Activated T-cell treated with anti-CD3 and anti-CD28 coated beads, Interleukin-2, amount 50 U/mL, for 4 hours (primary cell): ENCODE results near the gene AP2S1. TPM values are rescaled to one million over a fixed set of nuclear protein-coding genes. Genes with fewer than 3 reads are reported as not detected.
"Not testable (repeated sequence)": the region's sequence is repeated elsewhere in the genome, so short reads cannot be mapped to it uniquely, and the experiment has no call there.

Experiments used
- ATAC-seq, 2 donors: fragments of 200-7000 bp; cut with Tn5 transposase; one replicate each; pipeline ENCODE4 v1.10.0; 2021
- DNase-seq: peaks from one replicate; pipeline ENCODE4 v3.0.0-alpha.2; 2020
- H3K27me3 Mint-ChIP-seq: one replicate; pipeline ENCODE4 v1.8.0; 2021; ENCODE audit warnings: low read depth, mixed read lengths
- H3K36me3 Mint-ChIP-seq: one replicate; pipeline ENCODE4 v1.8.0; 2022; ENCODE audit warnings: mixed read lengths; ENCODE audit not compliant: insufficient read depth
- H3K4me1 Mint-ChIP-seq: one replicate; pipeline ENCODE4 v1.8.0; 2021; ENCODE audit warnings: low read depth, mixed read lengths
- H3K4me3 Mint-ChIP-seq: one replicate; pipeline ENCODE4 v1.8.0; 2021; ENCODE audit warnings: mild to moderate bottlenecking, moderate library complexity, mixed read lengths
- H3K9me3 Mint-ChIP-seq: one replicate; pipeline ENCODE4 v1.8.0; 2021; ENCODE audit warnings: mixed read lengths
- total RNA-seq, 3 donors: library from RNA; stranded (reverse); gene quantifications; one replicate each; pipeline ENCODE4 v1.2.1, GENCODE V29; 2021

AP2S1 gene
- total RNA-seq, 3 donors from 2014 or later: 106 to 130 (median 116) TPM

DNA sequence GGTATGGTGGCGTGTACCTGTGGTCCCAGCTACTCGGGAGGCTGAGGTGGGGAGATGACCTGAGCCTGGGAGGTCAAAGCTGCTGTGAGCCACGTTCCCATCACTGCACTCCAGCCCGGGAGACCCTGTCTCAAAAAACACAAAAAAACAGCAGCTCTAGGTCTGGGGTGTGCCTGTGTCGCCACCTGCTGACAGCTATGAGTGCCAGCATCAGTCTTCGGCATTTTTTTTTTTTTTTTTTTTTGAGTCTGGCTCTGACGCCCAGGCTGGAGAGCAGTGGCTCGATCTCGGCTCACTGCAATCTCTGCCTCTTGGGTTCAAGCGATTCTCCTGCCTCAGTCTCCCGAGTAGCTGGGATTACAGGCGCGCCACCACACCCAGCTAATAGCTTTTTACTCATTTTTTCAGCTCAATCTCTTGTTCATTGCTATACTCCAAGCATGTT is 10.1 kb downstream of the AP2S1 start:
- ATAC-seq: peak; percentile 65 to 70
- H3K27me3 Mint-ChIP-seq: no peaks in the 10 kb centered on the region
- peak; percentile 46 for DNase-seq
- peaks cover 22% of the 10 kb centered on the region for H3K36me3 Mint-ChIP-seq
- no peaks in the 10 kb centered on the region for H3K4me1 Mint-ChIP-seq
- no peaks in the 10 kb centered on the region for H3K9me3 Mint-ChIP-seq
- no peak overlapping the region for H3K4me3 Mint-ChIP-seq

DNA sequence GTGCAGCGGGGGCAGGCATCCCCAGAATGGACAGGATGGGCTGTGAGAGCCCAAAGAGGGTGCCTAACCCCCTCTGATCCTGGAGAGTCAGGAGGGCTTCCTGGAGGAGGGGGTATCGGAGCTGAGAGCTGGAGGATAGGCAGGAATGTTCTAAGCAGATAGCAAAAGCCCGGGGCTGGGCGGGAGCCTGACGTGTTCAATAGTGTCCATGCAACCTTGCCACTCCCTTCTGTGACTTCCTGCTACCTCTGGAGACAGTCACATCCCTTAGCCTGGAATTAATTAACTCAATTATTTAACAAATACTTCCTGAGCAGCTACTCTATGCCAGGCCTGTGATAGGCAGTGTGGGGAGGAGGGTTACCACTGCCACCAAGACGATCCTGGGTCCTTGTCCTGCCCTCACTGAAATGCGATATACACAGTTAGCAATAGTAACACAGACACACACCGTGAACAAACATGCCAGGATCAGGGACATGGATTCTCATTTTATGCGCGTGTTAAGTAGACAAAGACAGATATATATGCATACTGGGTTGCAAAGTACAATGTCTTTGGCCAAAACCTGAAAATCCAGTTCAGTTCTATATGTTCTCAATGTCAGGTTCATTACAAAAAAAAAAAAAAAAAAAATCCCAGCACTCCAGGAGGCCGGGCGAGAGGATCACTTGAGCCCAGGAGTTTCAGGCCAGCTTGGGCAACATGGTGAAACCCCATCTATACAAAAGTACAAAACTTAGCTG is 10.7 kb downstream of the AP2S1 start:
- Mint-ChIP-seq H3K4me1 (no peaks in the 10 kb centered on the region), H3K9me3 (no peaks in the 10 kb centered on the region), H3K27me3 (no peaks in the 10 kb centered on the region), H3K36me3 (peaks cover 22% of the 10 kb centered on the region), H3K4me3 (no peak overlapping the region)
- ATAC-seq (no peak), DNase-seq (no peak)

DNA sequence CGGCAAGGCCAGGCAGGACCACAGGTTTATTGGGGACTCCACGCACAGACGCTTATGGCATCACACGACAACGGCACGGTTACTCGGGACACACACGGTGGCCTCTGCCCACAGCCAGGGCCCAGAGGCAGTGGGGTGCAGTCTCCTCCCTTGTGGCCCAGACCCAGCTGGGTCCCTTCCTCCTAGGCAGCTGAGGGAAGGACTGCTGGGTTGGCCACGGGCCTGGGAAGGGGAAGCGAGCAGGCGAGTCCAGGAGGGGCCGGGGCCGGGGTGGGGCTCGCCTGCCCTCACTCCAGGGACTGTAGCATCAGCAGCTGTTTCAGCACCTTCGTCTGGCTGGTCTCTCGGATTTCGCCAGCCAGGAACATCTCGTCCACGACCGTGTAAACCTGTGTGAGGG is 12.5 kb downstream of the AP2S1 start:
- H3K4me1 Mint-ChIP-seq: no peaks in the 10 kb centered on the region
- DNase-seq (no peak), ATAC-seq (no peak)
- no peak overlapping the region for H3K4me3 Mint-ChIP-seq
- H3K27me3 Mint-ChIP-seq: no peaks in the 10 kb centered on the region
- peaks cover 17% of the 10 kb centered on the region for H3K36me3 Mint-ChIP-seq
- no peaks in the 10 kb centered on the region for H3K9me3 Mint-ChIP-seq

DNA sequence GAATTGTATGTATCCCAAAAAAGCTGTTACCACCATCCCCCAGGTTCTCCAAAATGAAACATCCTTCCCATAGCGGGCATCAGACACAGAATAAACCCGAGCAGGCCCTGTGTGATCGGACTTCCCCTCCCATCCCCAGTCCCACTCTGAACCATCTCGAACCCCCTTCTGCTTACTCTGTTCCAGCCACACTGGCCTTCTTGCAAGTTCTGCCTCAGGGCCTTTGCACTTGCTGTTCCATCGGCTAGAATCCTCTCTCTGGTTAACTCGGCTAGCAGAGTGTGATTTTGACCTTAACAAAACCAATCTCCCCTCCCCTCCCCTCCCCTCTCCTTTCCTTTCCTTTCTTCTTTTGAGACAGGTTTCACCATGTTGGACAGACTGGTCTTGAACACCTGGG is 15.7 kb downstream of the AP2S1 start:
- Mint-ChIP-seq H3K36me3 (peaks cover 10% of the 10 kb centered on the region), H3K4me3 (no peak overlapping the region), H3K4me1 (no peaks in the 10 kb centered on the region), H3K27me3 (no peaks in the 10 kb centered on the region), H3K9me3 (no peaks in the 10 kb centered on the region)
- ATAC-seq (no peak), DNase-seq (no peak)

DNA sequence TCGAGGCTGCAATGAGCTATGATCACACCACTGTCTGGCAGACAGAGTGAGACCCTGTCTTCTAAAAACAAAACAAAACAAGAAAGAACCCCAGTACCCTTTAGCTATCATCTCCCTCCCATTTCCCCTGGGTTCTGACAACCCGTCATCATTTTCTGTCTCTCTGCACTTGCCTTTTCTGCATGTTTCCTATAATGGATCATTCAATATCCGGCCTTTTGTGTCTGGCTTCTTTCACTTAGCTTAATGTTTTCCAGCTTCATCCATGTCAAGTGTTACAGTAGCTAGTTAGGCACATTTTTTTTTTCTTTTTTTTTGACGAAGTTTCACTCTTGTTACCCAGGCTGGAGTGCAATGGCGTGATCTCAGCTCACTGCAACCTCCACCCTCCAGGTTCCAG is 16.5 kb downstream of the AP2S1 start:
- H3K36me3 Mint-ChIP-seq: peaks cover 8% of the 10 kb centered on the region
- H3K4me1 Mint-ChIP-seq: peaks cover 2% of the 10 kb centered on the region
- H3K4me3 Mint-ChIP-seq: no peak overlapping the region
- H3K27me3 Mint-ChIP-seq: no peaks in the 10 kb centered on the region
- no peaks in the 10 kb centered on the region for H3K9me3 Mint-ChIP-seq
- DNase-seq: no peak
- no peak for ATAC-seq

DNA sequence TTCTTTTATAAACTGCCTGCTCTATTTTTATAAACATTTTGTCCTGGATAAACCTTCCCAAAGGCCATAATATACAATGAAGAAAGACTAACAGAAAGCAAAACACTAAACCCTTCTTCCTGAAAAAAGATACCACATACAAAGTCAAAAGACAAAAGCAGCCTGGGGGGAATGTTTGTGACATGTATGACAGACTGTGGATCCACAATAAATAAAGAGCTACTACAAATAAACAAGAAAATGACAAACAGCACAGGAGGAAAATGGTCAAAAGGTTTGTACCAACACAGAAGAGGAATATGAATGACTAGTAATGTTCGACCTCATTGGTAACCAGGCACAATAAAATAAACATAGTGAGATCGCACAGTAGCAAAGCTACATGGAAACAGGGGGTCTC is 19.8 kb downstream of the AP2S1 start:
- Mint-ChIP-seq H3K4me1 (peaks cover 3% of the 10 kb centered on the region), H3K9me3 (no peaks in the 10 kb centered on the region), H3K36me3 (no peaks in the 10 kb centered on the region), H3K4me3 (no peak overlapping the region), H3K27me3 (no peaks in the 10 kb centered on the region)
- DNase-seq (no peak), ATAC-seq (no peak)

DNA sequence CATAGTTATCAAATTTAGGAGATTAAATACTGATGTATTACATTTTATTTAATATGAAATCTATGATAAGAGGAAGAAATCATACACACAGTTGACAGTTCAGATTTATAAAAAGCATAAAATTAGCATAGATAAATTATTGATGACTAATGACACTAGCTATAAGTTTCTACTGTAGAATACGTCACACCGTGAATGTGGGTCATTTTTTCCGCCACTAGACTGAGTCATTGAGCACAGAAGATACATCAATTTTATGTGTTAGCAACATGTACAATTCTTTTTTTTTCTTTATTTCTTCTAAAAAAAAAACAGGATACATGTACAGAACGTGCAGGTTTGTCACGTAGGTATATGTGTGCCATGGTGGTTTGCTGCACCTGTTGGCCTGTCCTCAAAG is 22.2 kb downstream of the AP2S1 start:
- no peaks in the 10 kb centered on the region for H3K9me3 Mint-ChIP-seq
- DNase-seq: peak; percentile 63
- no peaks in the 10 kb centered on the region for H3K36me3 Mint-ChIP-seq
- peaks cover 10% of the 10 kb centered on the region for H3K4me1 Mint-ChIP-seq
- H3K27me3 Mint-ChIP-seq: no peaks in the 10 kb centered on the region
- no peak overlapping the region for H3K4me3 Mint-ChIP-seq
- ATAC-seq: peak; percentile 52 to 71

DNA sequence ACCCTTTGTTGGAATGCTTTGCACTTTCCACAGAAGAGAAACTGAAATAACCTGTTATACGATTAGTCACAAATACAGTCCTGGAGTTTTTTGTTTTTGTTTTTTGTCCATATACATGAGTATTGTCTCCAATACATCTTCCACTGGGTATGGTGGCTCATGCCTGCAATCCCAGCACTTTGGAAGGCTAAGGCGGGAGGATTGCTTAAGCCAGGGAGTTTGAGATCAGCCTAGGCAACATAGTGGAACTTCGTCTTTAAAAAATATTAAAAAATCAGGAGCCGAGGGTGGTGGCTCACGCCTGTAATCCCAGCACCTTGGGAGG is 25.0 kb downstream of the AP2S1 start:
- DNase-seq: no peak
- Mint-ChIP-seq H3K4me3 (no peak overlapping the region), H3K27me3 (no peaks in the 10 kb centered on the region), H3K4me1 (peaks cover 26% of the 10 kb centered on the region), H3K9me3 (no peaks in the 10 kb centered on the region), H3K36me3 (no peaks in the 10 kb centered on the region)
- no peak for ATAC-seq

DNA sequence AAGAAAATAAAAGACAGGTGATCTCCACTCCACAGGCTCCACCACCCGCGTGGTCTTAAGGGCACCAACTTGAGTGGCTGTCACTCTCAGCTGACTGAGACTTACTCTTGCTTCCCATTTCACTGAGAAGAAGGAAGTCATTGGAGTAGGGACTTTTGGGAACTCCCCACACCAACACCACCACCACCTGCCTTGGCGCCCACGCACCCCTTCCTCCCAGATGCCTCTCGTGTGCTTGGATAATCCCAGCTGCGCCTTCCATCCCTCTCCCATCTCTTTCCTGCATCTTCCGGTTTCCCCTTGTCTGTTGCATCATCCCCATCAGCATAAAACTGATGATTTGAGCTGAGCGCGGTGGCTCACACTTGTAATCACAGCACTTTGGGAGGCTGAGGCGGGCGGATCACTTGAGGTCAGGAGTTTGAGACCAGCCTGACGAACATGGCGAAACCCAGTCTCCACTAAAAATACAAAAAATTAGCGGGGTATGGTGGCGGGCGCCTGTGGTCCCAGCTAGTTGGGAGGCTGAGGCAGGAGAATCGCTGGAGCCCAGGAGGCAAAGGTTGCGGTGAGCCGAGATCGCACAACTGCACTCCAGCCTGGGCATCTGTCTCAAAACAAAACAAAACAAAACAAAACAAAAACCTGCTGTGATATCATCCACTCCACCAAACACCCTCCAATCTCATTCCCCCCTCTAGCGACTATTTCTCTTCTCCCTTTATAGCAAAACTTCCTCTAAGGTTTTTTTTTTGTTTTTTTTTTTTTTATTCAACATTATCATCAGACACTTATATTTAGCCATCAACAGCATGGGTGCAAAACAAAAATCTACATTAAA is 25.5 kb downstream of the AP2S1 start:
- Mint-ChIP-seq H3K4me3 (no peak overlapping the region), H3K9me3 (no peaks in the 10 kb centered on the region), H3K27me3 (no peaks in the 10 kb centered on the region), H3K36me3 (no peaks in the 10 kb centered on the region), H3K4me1 (peaks cover 31% of the 10 kb centered on the region)
- no peak for DNase-seq
- no peak for ATAC-seq

DNA sequence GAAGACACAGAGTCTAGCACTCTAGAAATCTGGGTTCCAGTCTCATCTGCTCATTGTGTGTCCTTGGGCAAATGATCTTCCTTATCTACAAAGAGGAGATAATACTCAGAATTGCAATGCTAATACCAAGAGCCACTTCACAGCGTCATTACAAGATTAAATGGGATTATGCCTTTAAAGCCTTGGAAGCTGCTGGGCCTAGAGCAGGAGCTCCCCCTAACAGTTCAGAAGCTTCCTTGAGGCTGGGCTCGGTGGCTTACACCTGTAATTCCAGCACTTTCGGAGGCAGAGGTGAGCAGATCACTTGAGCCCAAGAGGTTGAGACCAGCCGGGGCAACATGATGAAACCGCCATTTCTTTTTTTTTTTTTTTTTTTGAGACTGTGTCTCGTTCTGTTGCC is 27.6 kb downstream of the AP2S1 start:
- DNase-seq (no peak), ATAC-seq (no peak)
- H3K4me3 Mint-ChIP-seq: no peak overlapping the region
- peaks cover 36% of the 10 kb centered on the region for H3K4me1 Mint-ChIP-seq
- no peaks in the 10 kb centered on the region for H3K27me3 Mint-ChIP-seq
- H3K36me3 Mint-ChIP-seq: no peaks in the 10 kb centered on the region
- no peaks in the 10 kb centered on the region for H3K9me3 Mint-ChIP-seq

DNA sequence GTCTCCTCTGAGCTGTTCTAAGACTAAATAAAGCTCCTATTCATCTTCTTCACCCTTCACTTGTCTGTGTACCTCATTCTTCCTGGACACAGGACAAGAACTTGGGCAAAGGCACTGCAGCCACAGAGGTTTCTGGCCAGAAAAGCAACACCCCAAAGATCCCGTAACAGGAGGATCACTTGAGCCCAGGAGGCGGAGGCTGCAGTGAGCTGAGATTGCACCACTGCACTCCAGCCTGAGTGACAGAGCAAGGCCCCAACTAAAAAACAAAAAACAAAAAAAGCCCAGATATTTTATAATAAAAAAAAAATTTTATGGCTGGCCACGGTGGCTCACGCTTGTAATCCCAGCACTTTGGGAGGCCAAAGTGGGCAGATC is 28.2 kb downstream of the AP2S1 start:
- H3K36me3 Mint-ChIP-seq, H3K4me3 Mint-ChIP-seq, ATAC-seq, H3K9me3 Mint-ChIP-seq, DNase-seq, H3K27me3 Mint-ChIP-seq: not testable (repeated sequence)
- peaks cover 36% of the 10 kb centered on the region for H3K4me1 Mint-ChIP-seq

DNA sequence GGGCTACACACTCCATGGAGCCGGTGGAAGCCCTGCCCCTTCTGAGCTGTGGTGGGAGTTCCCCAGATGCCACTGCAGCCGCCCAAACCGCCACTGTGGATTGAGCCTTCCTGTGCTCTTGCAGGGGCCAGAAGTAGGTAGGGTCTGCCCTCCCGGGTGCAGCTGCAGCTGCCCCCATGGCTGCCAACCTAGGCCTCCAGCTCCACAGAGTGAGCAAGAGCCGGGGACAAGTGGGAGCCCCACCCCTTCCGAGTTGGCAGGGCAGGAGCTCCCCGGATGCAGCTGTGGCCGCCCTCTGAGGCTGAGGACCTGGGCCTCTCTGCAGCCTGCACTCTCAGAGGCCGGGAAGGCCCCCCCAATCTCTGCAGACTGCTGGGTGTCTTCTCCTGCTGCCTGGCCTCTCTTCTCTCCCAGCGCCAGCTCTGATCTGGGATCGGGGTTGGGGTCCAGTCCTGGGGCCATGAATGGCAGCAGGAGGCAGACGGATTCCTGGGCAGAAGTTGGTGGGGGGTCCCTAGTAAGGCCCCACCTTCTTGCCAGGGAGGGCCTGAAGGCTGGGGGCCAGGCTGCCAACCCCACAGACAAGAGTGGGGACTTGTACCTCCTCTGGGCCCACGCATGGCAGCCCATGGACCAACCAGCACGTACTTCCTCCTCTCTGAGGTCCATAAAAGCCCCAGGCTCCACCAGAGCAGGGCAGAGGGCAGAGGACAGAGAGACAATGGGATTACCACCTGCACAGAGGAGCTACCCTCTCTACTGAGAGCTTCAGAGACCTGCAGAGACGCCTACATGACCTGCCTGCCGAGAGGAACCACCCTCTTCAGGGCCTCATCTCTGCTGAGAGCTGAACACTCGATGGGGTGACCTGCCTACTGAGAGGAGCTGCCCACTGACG is 28.9 kb downstream of the AP2S1 start:
- Mint-ChIP-seq H3K4me1 (peaks cover 36% of the 10 kb centered on the region), H3K36me3 (no peaks in the 10 kb centered on the region), H3K4me3 (no peak overlapping the region), H3K27me3 (no peaks in the 10 kb centered on the region), H3K9me3 (no peaks in the 10 kb centered on the region)
- peak; percentile 91 to 96 for ATAC-seq
- peak; percentile 40 for DNase-seq

DNA sequence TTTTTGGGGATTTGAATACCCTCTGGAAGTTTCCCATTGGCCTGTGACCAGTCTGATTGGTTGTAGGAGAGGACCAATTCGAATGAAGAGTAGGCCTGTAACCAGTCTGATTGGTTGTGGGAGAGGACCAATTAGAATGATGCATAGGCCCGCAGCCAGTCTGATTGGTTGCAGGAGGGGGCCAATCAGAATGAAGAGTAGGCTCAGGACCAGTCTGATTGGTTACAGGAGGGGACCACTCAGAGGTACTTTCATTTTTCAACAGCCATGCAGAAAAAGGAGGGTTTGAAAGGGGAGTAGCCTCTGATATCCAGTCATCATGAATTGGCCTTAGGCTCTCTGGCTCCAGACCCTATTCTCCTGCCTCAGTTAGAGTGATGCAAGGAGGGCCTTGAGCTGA is 31.8 kb downstream of the AP2S1 start:
- H3K9me3 Mint-ChIP-seq: no peaks in the 10 kb centered on the region
- H3K4me1 Mint-ChIP-seq: peaks cover 30% of the 10 kb centered on the region
- H3K36me3 Mint-ChIP-seq: no peaks in the 10 kb centered on the region
- DNase-seq (no peak), ATAC-seq (no peak)
- H3K27me3 Mint-ChIP-seq: no peaks in the 10 kb centered on the region
- no peak overlapping the region for H3K4me3 Mint-ChIP-seq

DNA sequence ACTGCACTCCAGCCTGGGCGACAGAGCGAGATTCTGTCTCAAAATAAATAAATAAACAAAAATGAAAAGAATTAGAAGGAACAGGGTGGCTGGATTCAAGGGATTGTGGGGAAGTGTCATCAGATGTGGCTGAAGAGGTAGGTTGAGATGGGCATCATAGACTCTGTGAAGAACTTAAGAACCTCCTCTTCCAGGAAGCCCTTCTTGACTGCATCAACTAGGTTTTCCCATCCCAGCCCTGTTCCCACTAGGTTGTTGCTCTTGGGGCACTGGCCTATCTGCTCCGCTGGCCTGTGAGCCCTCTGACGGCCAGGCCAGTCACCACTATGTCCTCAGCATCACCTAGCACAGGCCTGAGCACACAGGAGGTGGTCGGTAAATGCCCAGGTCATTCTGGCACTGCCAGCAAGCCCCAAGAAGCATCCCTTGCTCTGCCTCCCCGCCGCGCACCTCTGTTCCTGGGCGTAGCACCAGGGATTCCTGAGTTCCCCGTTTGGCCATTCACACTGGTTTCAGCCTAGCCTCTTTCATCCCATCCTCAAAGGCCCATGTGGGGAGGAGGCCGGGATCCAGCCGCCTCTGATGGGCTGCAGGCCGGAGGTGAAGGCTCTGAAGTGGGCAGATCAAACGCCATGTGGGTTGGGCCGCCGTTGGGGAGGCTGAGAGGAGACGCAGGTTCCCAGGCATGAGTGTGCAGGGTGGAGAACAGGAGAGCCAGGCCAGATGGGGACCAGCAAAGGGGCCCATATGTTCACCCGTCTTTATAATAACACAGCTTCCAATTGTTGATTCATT is 34.6 kb downstream of the AP2S1 start:
- no peak overlapping the region for H3K4me3 Mint-ChIP-seq
- DNase-seq (no peak), ATAC-seq (no peak)
- no peaks in the 10 kb centered on the region for H3K27me3 Mint-ChIP-seq
- no peaks in the 10 kb centered on the region for H3K9me3 Mint-ChIP-seq
- H3K4me1 Mint-ChIP-seq: peaks cover 17% of the 10 kb centered on the region
- H3K36me3 Mint-ChIP-seq: no peaks in the 10 kb centered on the region
